Tibial nerve (tissue), 4 donors: ENCODE results near the gene NTM. TPM values are rescaled to one million over a fixed set of nuclear protein-coding genes. Genes with fewer than 3 reads are reported as not detected.

Experiments used
- DNase-seq, 2 donors: peaks; one replicate each; pipeline ENCODE4 v3.0.0-alpha.2; 2019; ENCODE audit warnings: low spot score in 2 of 2
- H3K27ac ChIP-seq, 4 donors: fragments of 200-600 bp; sonication (generic) in 3 of 4; one replicate each; pipeline ENCODE4 v1.5.1; 2017 to 2019; ENCODE audit warnings: mild to moderate bottlenecking in 1 of 4
- H3K27me3 ChIP-seq, 2 donors: fragments of 200-600 bp; sonication (generic) in 1 of 2; one replicate each; pipeline versions ENCODE4 v1.5.1 to v1.6.0; 2017 to 2019
- H3K36me3 ChIP-seq, 3 donors: fragments of 200-600 bp; sonication (generic); one replicate each; pipeline ENCODE4 v1.5.1; 2018 to 2019
- H3K4me1 ChIP-seq, 4 donors: fragments of 200-600 bp; sonication (generic) in 3 of 4; one replicate each; pipeline ENCODE4 v1.5.1; 2017 to 2019
- H3K4me3 ChIP-seq, 4 donors: fragments of 200-600 bp; sonication (generic) in 3 of 4; one replicate each; pipeline ENCODE4 v1.5.1; 2017 to 2019; ENCODE audit warnings: mild to moderate bottlenecking in 1 of 4, moderate library complexity in 1 of 4
- H3K9me3 ChIP-seq, 4 donors: fragments of 200-600 bp; sonication (generic) in 3 of 4; one replicate each; pipeline ENCODE4 v1.5.1; 2017 to 2019
- CTCF ChIP-seq, 5 experiments: fragments of 200-600 bp in 3 of 5; fragments of 450-650 bp in 2 of 5; sonication (generic) in 3 of 5; IDR thresholded peaks; one replicate each; pipeline ENCODE4 v1.5.1; 2016 to 2019; ENCODE audit warnings: antibody characterized with exemption in 5 of 5, mild to moderate bottlenecking in 3 of 5, moderate library complexity in 2 of 5
- EP300 ChIP-seq, 2 donors: sonication (generic); formaldehyde crosslinking; IDR thresholded peaks; one replicate each; pipeline ENCODE4 v1.6.1; 2017; ENCODE audit warnings: antibody characterized with exemption in 2 of 2, mild to moderate bottlenecking in 1 of 2
- POLR2A ChIP-seq, 2 donors: fragments of 450-650 bp; IDR thresholded peaks; one replicate each; pipeline ENCODE4 v1.6.1; 2017; ENCODE audit warnings: antibody characterized with exemption in 2 of 2, mild to moderate bottlenecking in 2 of 2, moderate library complexity in 2 of 2
- WGBS, 2 donors: methylation state at CpG; one replicate each; pipeline ENCODE4 v1.1.5; 2018; 5-methylcytosine and 5-hydroxymethylcytosine counted together
- total RNA-seq, 4 donors: library from RNA; depleted of rRNA; stranded (reverse); fragments of >200 nt; gene quantifications; one replicate each; pipeline ENCODE4 v1.1.0, GENCODE V29; 2016

NTM gene
- total RNA-seq, 4 donors from 2014 or later = 3.7 to 11.4 (median 10.8) TPM

GRCh38 chr11:132037956-132038355, 667.5 kb downstream of the NTM start:
- no peak overlapping the region for H3K4me3 ChIP-seq
- no peaks in the 10 kb centered on the region for H3K36me3 ChIP-seq
- no peaks in the 10 kb centered on the region for H3K27me3 ChIP-seq
- no peak overlapping the region for H3K27ac ChIP-seq
- H3K4me1 ChIP-seq = no peaks in the 10 kb centered on the region
- TF ChIP-seq EP300 (IDR thresholded peaks at IDR 0.05) = no peak
- TF ChIP-seq CTCF (IDR thresholded peaks at IDR 0.05) = no peak
- no peak for TF ChIP-seq POLR2A (IDR thresholded peaks at IDR 0.05)
- no peaks in the 10 kb centered on the region for H3K9me3 ChIP-seq
- DNase-seq = no peak
- WGBS, 2 donors = 86 to 93% methylated on average over 4 of the region's 4 CpGs

GRCh38 chr11:132039521-132039920, 669.1 kb downstream of the NTM start:
- H3K36me3 ChIP-seq = no peaks in the 10 kb centered on the region
- H3K4me1 ChIP-seq = no peaks in the 10 kb centered on the region
- H3K27me3 ChIP-seq = no peaks in the 10 kb centered on the region
- H3K9me3 ChIP-seq = peaks cover 0 to 3% (median 0%) of the 10 kb centered on the region in 4 donors
- no peak overlapping the region for H3K27ac ChIP-seq
- 89 to 93% methylated on average over 7 of the region's 7 CpGs for WGBS, 2 donors
- DNase-seq = no peak
- no peak overlapping the region for H3K4me3 ChIP-seq
- no peak for TF ChIP-seq EP300 (IDR thresholded peaks at IDR 0.05)
- no peak for TF ChIP-seq CTCF (IDR thresholded peaks at IDR 0.05)
- no peak for TF ChIP-seq POLR2A (IDR thresholded peaks at IDR 0.05)

- no peak overlapping the region for H3K27ac ChIP-seq
- DNase-seq = no peak
- no peak overlapping the region for H3K4me3 ChIP-seq
- H3K36me3 ChIP-seq = no peaks in the 10 kb centered on the region
- no peak for TF ChIP-seq EP300 (IDR thresholded peaks at IDR 0.05)
- H3K9me3 ChIP-seq = peaks cover 0 to 3% (median 0%) of the 10 kb centered on the region in 4 donors
- peaks cover 0 to 13% (median 4%) of the 10 kb centered on the region in 4 donors for H3K4me1 ChIP-seq
- no peaks in the 10 kb centered on the region for H3K27me3 ChIP-seq
- 58 to 70% methylated on average over 2 of the region's 2 CpGs for WGBS, 2 donors
These were observed 671.9 kb downstream of the NTM start for GRCh38 chr11:132042296-132042695.

GRCh38 chr11:132043714-132044113, 673.3 kb downstream of the NTM start:
- 93 to 94% methylated on average over 1 of the region's 1 CpG for WGBS, 2 donors
- Histone ChIP-seq H3K4me1 (peaks cover 0 to 19% (median 9%) of the 10 kb centered on the region in 4 donors), H3K27me3 (no peaks in the 10 kb centered on the region), H3K27ac (no peak overlapping the region), H3K36me3 (no peaks in the 10 kb centered on the region), H3K4me3 (no peak overlapping the region), H3K9me3 (peaks cover 0 to 3% (median 0%) of the 10 kb centered on the region in 4 donors)
- TF ChIP-seq CTCF (IDR thresholded peaks at IDR 0.05) = no peak
- DNase-seq = no peak

- TF ChIP-seq EP300 (IDR thresholded peaks at IDR 0.05) (no peak), POLR2A (IDR thresholded peaks at IDR 0.05) (no peak), CTCF (IDR thresholded peaks at IDR 0.05) (no peak)
- DNase-seq = no peak
- Histone ChIP-seq H3K27me3 (no peaks in the 10 kb centered on the region), H3K27ac (no peak overlapping the region), H3K4me1 (peaks cover 0 to 19% (median 9%) of the 10 kb centered on the region in 4 donors), H3K36me3 (no peaks in the 10 kb centered on the region), H3K4me3 (no peak overlapping the region), H3K9me3 (peaks cover 0 to 3% (median 0%) of the 10 kb centered on the region in 4 donors)
- WGBS, 2 donors = 88 to 90% methylated on average over 3 of the region's 3 CpGs
These were observed 674.7 kb downstream of the NTM start for GRCh38 chr11:132045107-132045506.
